ENCODE measurements around the gene PRLR. TPM values are rescaled to one million over a fixed set of nuclear protein-coding genes. Genes with fewer than 3 reads are reported as not detected.

Gene PRLR
- total and polyA plus RNA-seq, 10 of the 15 experiments (the other 5 are each of a cell fraction or from before 2014, with no cell fraction given), result 0.03 to 8.1 (median 0.20) TPM

DNA sequence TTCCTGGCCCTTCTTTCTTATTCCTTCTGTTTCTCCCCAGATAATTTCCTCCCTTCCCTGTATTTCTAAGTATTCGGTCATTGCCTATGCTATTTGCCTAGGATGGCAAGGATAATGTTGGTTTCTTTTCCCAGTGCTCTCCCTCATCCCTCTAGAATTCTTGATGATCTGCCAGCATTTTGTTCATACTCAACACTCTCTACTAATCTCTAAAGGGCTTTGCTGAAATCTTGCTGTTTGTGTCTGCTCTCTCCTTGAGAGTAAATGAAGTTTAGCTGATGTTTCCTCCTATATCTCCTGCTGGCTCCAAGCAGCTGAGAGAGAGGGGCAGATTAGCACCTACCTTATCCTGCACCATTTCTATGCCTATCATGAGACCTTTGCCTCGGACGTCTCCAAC is 220.6 kb downstream of the PRLR start:
- H3K79me2 ChIP-seq (ENCODE audit: control insufficient read depth, insufficient read depth, low read length), result no peaks in the 10 kb centered on the region
- ChIA-PET RAD21 (ENCODE audit: unreplicated experiment) (no interaction called here), SMC1A (ENCODE audit: uncharacterized antibody, unreplicated experiment) (no interaction called here), CTCF (no interaction called here), POLR2A (no interaction called here)
- no peak overlapping the region for H3K4me2 ChIP-seq (ENCODE audit: control insufficient read depth, insufficient read depth)
- ATAC-seq (no peak), FAIRE-seq (no peak), DNase-seq (ENCODE audit: low read depth, low spot score) (no peak)
- in situ Hi-C loops (cut with MboI) (no loop called here), intact Hi-C loops (cut with micrococcal nuclease; ENCODE audit: unreplicated experiment) (loop anchor here (10.0 kb wide), 1 partner anchor 525 kb away; no protein-coding TSS in a partner anchor)
- 61% methylated on average over 3 of the region's 3 CpGs for WGBS (ENCODE audit: insufficient coverage, insufficient replicate concordance, low lambda C conversion rate, missing lambda C conversion rate)
- H4K20me1 ChIP-seq (ENCODE audit: control insufficient read depth, insufficient read depth), result no peaks in the 10 kb centered on the region
- H3K9me3 ChIP-seq (replicated peaks; ENCODE audit: control insufficient read depth, insufficient read depth, low read length), result no peaks in the 10 kb centered on the region
- H3K4me3 ChIP-seq, result no peak overlapping the region
- H3K9ac ChIP-seq (ENCODE audit: control insufficient read depth, insufficient read depth, low read length), result no peak overlapping the region
- H3K27ac ChIP-seq (ENCODE audit: control insufficient read depth, insufficient read depth), result no peak overlapping the region
- H2AFZ ChIP-seq (ENCODE audit: control insufficient read depth, low read depth, low read length), result no peak overlapping the region
- H3K27me3 ChIP-seq (replicated peaks in 1 of 2; ENCODE audit: control insufficient read depth in 2 of 2, insufficient read depth in 2 of 2, low read length in 1 of 2), result no peaks in the 10 kb centered on the region
- H3K4me1 ChIP-seq (ENCODE audit: control insufficient read depth, insufficient read depth, low read length), result no peaks in the 10 kb centered on the region
- no TSS peak for BruUV-seq (replicated peaks)
- no peak for TF ChIP-seq YBX1 (IDR thresholded peaks at IDR 0.05)
- no peak for TF ChIP-seq RFX5 (IDR thresholded peaks at IDR 0.05; ENCODE audit: low read depth, low read length)
- no peak for TF ChIP-seq NR2F1 (conservative IDR thresholded peaks at IDR 0.05)
- TF ChIP-seq, protein P1, sequence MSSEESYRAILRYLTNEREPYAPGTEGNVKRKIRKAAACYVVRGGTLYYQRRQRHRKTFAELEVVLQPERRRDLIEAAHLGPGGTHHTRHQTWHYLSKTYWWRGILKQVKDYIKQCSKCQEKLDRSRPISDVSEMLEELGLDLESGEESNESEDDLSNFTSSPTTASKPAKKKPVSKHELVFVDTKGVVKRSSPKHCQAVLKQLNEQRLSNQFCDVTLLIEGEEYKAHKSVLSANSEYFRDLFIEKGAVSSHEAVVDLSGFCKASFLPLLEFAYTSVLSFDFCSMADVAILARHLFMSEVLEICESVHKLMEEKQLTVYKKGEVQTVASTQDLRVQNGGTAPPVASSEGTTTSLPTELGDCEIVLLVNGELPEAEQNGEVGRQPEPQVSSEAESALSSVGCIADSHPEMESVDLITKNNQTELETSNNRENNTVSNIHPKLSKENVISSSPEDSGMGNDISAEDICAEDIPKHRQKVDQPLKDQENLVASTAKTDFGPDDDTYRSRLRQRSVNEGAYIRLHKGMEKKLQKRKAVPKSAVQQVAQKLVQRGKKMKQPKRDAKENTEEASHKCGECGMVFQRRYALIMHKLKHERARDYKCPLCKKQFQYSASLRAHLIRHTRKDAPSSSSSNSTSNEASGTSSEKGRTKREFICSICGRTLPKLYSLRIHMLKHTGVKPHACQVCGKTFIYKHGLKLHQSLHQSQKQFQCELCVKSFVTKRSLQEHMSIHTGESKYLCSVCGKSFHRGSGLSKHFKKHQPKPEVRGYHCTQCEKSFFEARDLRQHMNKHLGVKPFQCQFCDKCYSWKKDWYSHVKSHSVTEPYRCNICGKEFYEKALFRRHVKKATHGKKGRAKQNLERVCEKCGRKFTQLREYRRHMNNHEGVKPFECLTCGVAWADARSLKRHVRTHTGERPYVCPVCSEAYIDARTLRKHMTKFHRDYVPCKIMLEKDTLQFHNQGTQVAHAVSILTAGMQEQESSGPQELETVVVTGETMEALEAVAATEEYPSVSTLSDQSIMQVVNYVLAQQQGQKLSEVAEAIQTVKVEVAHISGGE (CRISPR knock-in tag; IDR thresholded peaks at IDR 0.05), result no peak
- TF ChIP-seq, protein P2, sequence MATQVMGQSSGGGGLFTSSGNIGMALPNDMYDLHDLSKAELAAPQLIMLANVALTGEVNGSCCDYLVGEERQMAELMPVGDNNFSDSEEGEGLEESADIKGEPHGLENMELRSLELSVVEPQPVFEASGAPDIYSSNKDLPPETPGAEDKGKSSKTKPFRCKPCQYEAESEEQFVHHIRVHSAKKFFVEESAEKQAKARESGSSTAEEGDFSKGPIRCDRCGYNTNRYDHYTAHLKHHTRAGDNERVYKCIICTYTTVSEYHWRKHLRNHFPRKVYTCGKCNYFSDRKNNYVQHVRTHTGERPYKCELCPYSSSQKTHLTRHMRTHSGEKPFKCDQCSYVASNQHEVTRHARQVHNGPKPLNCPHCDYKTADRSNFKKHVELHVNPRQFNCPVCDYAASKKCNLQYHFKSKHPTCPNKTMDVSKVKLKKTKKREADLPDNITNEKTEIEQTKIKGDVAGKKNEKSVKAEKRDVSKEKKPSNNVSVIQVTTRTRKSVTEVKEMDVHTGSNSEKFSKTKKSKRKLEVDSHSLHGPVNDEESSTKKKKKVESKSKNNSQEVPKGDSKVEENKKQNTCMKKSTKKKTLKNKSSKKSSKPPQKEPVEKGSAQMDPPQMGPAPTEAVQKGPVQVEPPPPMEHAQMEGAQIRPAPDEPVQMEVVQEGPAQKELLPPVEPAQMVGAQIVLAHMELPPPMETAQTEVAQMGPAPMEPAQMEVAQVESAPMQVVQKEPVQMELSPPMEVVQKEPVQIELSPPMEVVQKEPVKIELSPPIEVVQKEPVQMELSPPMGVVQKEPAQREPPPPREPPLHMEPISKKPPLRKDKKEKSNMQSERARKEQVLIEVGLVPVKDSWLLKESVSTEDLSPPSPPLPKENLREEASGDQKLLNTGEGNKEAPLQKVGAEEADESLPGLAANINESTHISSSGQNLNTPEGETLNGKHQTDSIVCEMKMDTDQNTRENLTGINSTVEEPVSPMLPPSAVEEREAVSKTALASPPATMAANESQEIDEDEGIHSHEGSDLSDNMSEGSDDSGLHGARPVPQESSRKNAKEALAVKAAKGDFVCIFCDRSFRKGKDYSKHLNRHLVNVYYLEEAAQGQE (IDR thresholded peaks at IDR 0.05; ENCODE audit: low read depth, low read length), result no peak
- TF ChIP-seq ETV6 (conservative IDR thresholded peaks at IDR 0.05 in 1 of 2, IDR thresholded peaks at IDR 0.05 in 1 of 2; ENCODE audit: borderline replicate concordance in 1 of 2, low read depth in 1 of 2), result no peak
- TF ChIP-seq, protein P3, sequence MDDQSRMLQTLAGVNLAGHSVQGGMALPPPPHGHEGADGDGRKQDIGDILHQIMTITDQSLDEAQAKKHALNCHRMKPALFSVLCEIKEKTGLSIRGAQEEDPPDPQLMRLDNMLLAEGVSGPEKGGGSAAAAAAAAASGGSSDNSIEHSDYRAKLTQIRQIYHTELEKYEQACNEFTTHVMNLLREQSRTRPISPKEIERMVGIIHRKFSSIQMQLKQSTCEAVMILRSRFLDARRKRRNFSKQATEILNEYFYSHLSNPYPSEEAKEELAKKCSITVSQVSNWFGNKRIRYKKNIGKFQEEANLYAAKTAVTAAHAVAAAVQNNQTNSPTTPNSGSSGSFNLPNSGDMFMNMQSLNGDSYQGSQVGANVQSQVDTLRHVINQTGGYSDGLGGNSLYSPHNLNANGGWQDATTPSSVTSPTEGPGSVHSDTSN (IDR thresholded peaks at IDR 0.05; ENCODE audit: insufficient replicate concordance, low read depth, low read length), result no peak
- no peak for TF ChIP-seq ZNF384 (IDR thresholded peaks at IDR 0.05; ENCODE audit: borderline replicate concordance, low read depth, low read length)
- TF ChIP-seq MYC (IDR thresholded peaks at IDR 0.05; ENCODE audit: insufficient read depth, insufficient read length, insufficient replicate concordance, low read length, severe bottlenecking), result no peak
- no peak for TF ChIP-seq RCOR1 (conservative IDR thresholded peaks at IDR 0.05; ENCODE audit: low read depth, low read length)
- H3K36me3 ChIP-seq (ENCODE audit: control insufficient read depth in 2 of 2, insufficient read depth in 2 of 2, low read length in 1 of 2), result no peaks in the 10 kb centered on the region
